Kidney epithelial cell (primary cell): ENCODE measurements around the gene SMCO1. TPM values are rescaled to one million over a fixed set of nuclear protein-coding genes. Genes with fewer than 3 reads are reported as not detected.

ENCODE experiments used
- DNase-seq: peaks from one replicate; pipeline ENCODE4 v3.0.0-alpha.2; 2010; ENCODE audit warnings: low read depth
- H3K27me3 ChIP-seq: 2 replicates; pipeline ENCODE4 v1.6.0; 2011; ENCODE audit warnings: low read length; ENCODE audit not compliant: control insufficient read depth, insufficient read depth
- H3K36me3 ChIP-seq: 2 replicates; pipeline ENCODE4 v1.5.1; 2011; ENCODE audit warnings: low read length; ENCODE audit not compliant: control insufficient read depth, insufficient read depth
- H3K4me3 ChIP-seq: 2 replicates; pipeline ENCODE4 v1.5.1; 2011; ENCODE audit warnings: low read depth, mild to moderate bottlenecking, control low read depth, low read length
- CTCF ChIP-seq: IDR thresholded peaks from 2 replicates; pipeline ENCODE4 v1.5.1; 2011; ENCODE audit warnings: mild to moderate bottlenecking, moderate library complexity, low read length, control low read depth, inconsistent platforms; ENCODE audit not compliant: insufficient read depth, poor library complexity, severe bottlenecking
- total RNA-seq: library from RNA; depleted of rRNA; stranded (reverse); fragments of >200 nt; gene quantifications from 2 replicates; pipeline ENCODE4 v1.2.3, GENCODE V29; 2015

Gene SMCO1
- total RNA-seq, 1 donor from 2014 or later = not detected

- no peak for TF ChIP-seq CTCF
- no peak for DNase-seq
- Histone ChIP-seq H3K27me3 (no peaks in the 10 kb centered on the region), H3K4me3 (no peak overlapping the region), H3K36me3 (no peaks in the 10 kb centered on the region)
Measured at GRCh38 chr3:196546537-196546936, 31.4 kb upstream of the SMCO1 start.

- TF ChIP-seq CTCF = no peak
- Histone ChIP-seq H3K27me3 (no peaks in the 10 kb centered on the region), H3K36me3 (no peaks in the 10 kb centered on the region), H3K4me3 (no peak overlapping the region)
- no peak for DNase-seq
Measured at GRCh38 chr3:196544491-196544992, 29.4 kb upstream of the SMCO1 start.

GRCh38 chr3:196541684-196542445 is 26.7 kb upstream of the SMCO1 start:
- no peaks in the 10 kb centered on the region for H3K36me3 ChIP-seq

GRCh38 chr3:196537319-196537984 is 22.3 kb upstream of the SMCO1 start:
- Histone ChIP-seq H3K27me3 (no peaks in the 10 kb centered on the region), H3K36me3 (no peaks in the 10 kb centered on the region), H3K4me3 (no peak overlapping the region)
- no peak for DNase-seq
- TF ChIP-seq CTCF = peak; percentile 61

More at GRCh38 chr3:196541684-196542445, 26.7 kb upstream of the SMCO1 start:
- no peak for TF ChIP-seq CTCF
- no peak for DNase-seq
- Histone ChIP-seq H3K4me3 (no peak overlapping the region), H3K27me3 (no peaks in the 10 kb centered on the region)

- no peak for TF ChIP-seq CTCF
- DNase-seq = no peak
- Histone ChIP-seq H3K4me3 (no peak overlapping the region), H3K36me3 (no peaks in the 10 kb centered on the region), H3K27me3 (no peaks in the 10 kb centered on the region)
Measured at GRCh38 chr3:196533260-196533681, 18.1 kb upstream of the SMCO1 start.
